GM21381 (cell line): ENCODE measurements around the gene DIPK1A.

ENCODE experiments used
- ATAC-seq: cut with Tn5 transposase; IDR thresholded peaks from one replicate; pipeline ENCODE4 v1.9.1; 2021; ENCODE audit warnings: mild to moderate bottlenecking, moderate library complexity; ENCODE audit not compliant: unreplicated experiment

The DIPK1A gene

GRCh38 chr1:92961131-92961895 is at the start of gene DIPK1A:
Gene DIPK1A, minus strand, starts transcription at chr1:92961462. Its CDS starts 33 bp downstream, at chr1:92961429.
- peak; percentile 46 for ATAC-seq

- no peak for ATAC-seq
Observed at GRCh38 chr1:93007941-93008577, 46.8 kb upstream of the DIPK1A start.

DNA sequence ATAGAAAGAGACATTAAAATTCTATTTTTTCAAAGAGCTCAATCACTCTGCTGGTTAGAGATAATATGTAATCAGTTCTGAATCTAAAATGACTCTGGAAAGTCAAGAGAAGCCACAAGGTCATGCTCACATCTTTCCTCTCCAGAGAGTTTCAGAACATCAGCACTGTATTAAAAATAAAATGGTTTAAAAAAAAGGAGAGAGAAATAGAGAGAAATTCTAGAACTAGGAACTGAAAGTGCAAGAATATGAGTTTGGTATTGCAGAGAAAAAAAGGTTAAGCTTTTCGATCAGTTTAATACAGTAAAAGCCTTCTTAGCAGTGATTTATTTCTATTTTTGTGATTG is 44.0 kb upstream of the DIPK1A start:
- ATAC-seq = no peak

DNA sequence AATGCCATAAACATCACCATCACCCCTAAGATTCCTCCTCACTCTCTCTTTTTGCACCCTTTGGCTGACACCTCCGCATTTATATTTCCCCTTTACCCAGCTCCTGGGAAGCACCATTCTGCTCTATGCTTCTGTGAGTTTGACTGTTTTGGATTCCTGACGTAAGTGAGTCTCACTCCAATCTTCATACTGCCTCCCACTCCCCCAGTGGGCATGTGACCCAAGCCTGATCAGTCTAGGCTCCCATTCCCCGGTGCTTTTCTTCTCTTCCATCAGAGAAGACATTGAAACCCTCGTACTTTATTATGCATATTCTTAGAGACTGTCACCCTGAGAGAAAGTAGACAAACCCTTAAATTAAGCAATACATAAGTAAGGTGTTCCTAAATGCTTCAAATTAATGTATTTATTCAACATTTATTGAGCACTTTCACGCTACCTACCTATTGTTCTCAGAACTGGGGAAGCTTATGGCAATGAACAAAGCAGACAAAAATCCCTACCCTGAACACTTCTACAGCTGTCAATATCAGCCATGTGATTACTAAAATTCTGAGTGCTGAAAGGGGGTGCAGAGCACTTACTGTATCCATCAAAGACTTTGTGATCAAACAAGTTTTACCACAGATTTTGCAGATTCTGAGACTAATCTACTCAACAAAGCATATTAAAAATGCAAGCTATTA is 43.4 kb upstream of the DIPK1A start:
- no peak for ATAC-seq

GRCh38 chr1:93003981-93004380 is 42.7 kb upstream of the DIPK1A start:
- ATAC-seq = no peak

GRCh38 chr1:93002781-93003180 is 41.5 kb upstream of the DIPK1A start:
- no peak for ATAC-seq

DNA sequence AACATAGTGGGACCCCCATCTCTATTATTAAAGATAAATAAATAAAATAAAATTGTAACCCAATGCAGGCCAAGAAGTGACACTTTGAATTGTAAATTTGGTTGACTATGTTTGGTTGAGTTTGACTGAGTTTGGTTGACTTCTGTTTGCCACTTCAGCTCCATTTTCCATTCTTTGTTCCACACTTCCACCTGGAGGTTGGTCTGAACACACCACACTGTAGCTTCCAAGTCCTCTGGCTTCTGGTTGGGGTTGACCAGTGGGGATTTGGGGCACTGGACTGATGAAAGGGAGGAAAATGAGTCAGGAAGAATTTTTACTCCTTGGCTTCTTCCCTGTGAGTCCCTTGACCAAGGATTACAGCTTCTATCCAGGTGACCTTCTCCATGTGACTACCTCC is 40.6 kb upstream of the DIPK1A start:
- ATAC-seq = no peak

GRCh38 chr1:93000751-93001175 is 39.5 kb upstream of the DIPK1A start:
- peak; percentile 63 for ATAC-seq

GRCh38 chr1:93000291-93000690 is 39.0 kb upstream of the DIPK1A start:
- no peak for ATAC-seq

DNA sequence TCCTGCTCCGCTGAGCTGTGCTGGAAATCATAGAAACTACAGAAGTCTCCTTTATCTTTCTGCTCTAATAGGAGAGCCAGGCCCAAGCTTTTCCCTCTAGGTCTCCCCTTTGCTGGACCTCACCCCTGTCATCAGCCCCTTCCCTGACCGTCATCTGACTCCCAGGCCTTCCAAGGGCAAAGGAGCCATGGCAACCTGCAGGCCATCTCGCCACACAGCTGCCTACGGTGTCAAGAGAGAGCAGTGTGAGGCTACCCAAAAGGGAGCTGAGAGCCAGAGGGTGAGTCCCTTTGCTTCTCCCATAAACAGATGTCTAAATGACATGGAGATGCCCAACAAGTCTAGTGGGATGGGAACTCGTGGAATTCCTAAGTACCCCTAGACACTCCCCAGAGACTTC is 37.6 kb upstream of the DIPK1A start:
- no peak for ATAC-seq

GRCh38 chr1:92995441-92996430 is 34.5 kb upstream of the DIPK1A start:
- ATAC-seq = no peak

- ATAC-seq = peak; percentile 79
Observed at GRCh38 chr1:92994105-92994712, 32.9 kb upstream of the DIPK1A start.

DNA sequence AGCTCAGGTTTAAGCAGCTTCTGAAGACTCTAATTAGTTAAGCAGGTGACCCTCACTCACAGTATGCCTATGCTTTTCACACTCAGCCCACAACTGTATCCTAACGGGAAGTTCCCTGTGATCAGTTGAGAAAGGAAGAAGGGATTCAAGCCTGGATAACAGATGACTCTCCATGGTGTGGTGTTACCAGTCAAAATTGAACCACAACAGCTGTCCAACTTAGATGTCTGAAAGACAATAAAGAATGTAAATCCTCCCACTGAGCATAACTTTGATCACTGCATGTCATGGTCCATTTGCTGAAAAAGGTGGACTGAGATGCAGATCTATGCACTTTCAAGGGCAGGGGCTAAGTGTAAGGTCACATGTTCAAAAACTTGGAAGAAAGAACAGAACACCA is 32.3 kb upstream of the DIPK1A start:
- ATAC-seq = no peak

- ATAC-seq = no peak
Observed at GRCh38 chr1:92992877-92993276, 31.6 kb upstream of the DIPK1A start.

- no peak for ATAC-seq
Observed at GRCh38 chr1:92992054-92992453, 30.8 kb upstream of the DIPK1A start.

DNA sequence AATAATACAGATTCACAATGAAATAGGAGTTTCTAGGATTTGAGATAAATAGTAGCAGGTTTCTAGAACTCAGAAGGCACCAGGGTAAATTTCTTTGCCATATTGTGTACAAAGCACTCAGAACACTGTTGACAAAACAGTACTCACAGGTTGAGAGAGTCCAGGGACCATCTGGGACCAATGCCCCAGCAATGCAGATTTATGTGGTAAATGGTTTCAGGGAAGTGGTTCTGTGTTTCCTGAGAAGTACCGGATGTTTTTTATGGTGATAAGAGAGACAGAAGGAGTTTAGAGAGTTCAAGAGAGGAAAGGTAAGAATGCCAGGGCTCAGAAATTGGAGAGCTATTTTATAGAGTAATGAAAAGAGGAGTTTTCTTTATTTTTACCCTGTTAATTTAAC is 29.6 kb upstream of the DIPK1A start:
- ATAC-seq = no peak

- no peak for ATAC-seq
Observed at GRCh38 chr1:92989936-92990583, 28.8 kb upstream of the DIPK1A start.

GRCh38 chr1:92989253-92989652 is 28.0 kb upstream of the DIPK1A start:
- no peak for ATAC-seq

GRCh38 chr1:92987462-92987861 is 26.2 kb upstream of the DIPK1A start:
- no peak for ATAC-seq

- ATAC-seq = no peak
Observed at GRCh38 chr1:92985101-92985500, 23.8 kb upstream of the DIPK1A start.
